Measurements from ENCODE around the gene SVEP1.

GRCh38 chr9:110344821-110345220 lies 234.7 kb downstream of the SVEP1 start:
- TF ChIP-seq CTCF (conservative IDR thresholded peaks at IDR 0.05; ENCODE audit: low read depth in 2 of 2) (no peak), EZH2 (IDR thresholded peaks at IDR 0.05; ENCODE audit: low read depth, unreplicated experiment) (no peak), EZH2phosphoT487 (IDR thresholded peaks at IDR 0.05; ENCODE audit: unreplicated experiment) (no peak), POLR2AphosphoS5 (IDR thresholded peaks at IDR 0.05; ENCODE audit: low read depth) (no peak), ZNF114 (CRISPR knock-in tag; IDR thresholded peaks at IDR 0.05) (no peak), NANOG (IDR thresholded peaks at IDR 0.05; ENCODE audit: borderline replicate concordance) (no peak)
- TF ChIP-seq, protein P1, sequence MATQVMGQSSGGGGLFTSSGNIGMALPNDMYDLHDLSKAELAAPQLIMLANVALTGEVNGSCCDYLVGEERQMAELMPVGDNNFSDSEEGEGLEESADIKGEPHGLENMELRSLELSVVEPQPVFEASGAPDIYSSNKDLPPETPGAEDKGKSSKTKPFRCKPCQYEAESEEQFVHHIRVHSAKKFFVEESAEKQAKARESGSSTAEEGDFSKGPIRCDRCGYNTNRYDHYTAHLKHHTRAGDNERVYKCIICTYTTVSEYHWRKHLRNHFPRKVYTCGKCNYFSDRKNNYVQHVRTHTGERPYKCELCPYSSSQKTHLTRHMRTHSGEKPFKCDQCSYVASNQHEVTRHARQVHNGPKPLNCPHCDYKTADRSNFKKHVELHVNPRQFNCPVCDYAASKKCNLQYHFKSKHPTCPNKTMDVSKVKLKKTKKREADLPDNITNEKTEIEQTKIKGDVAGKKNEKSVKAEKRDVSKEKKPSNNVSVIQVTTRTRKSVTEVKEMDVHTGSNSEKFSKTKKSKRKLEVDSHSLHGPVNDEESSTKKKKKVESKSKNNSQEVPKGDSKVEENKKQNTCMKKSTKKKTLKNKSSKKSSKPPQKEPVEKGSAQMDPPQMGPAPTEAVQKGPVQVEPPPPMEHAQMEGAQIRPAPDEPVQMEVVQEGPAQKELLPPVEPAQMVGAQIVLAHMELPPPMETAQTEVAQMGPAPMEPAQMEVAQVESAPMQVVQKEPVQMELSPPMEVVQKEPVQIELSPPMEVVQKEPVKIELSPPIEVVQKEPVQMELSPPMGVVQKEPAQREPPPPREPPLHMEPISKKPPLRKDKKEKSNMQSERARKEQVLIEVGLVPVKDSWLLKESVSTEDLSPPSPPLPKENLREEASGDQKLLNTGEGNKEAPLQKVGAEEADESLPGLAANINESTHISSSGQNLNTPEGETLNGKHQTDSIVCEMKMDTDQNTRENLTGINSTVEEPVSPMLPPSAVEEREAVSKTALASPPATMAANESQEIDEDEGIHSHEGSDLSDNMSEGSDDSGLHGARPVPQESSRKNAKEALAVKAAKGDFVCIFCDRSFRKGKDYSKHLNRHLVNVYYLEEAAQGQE (IDR thresholded peaks at IDR 0.05; ENCODE audit: unreplicated experiment): no peak
